HG02885 (cell line): ENCODE results near the gene PSMD9.
A peak's percentile ranks its signal among the peaks of the same experiment; 100 is the strongest.
"Not testable (repeated sequence)": the region's sequence is repeated elsewhere in the genome, so short reads cannot be mapped to it uniquely, and the experiment has no call there.

Experiments used
- ATAC-seq: cut with Tn5 transposase; IDR thresholded peaks from one replicate; pipeline ENCODE4 v1.9.1; 2021; ENCODE audit warnings: mild to moderate bottlenecking; ENCODE audit not compliant: unreplicated experiment, poor library complexity

PSMD9 gene

GRCh38 chr12:121917950-121918678 lies 29.5 kb downstream of the PSMD9 start, which contains the start of gene CFAP251:
CFAP251 (plus strand) TSS chr12:121918592; CDS start chr12:121921306, 2,714 bp downstream.
- ATAC-seq, result peak; percentile 95

- no peak for ATAC-seq
Measured at GRCh38 chr12:121918679-121919038, 30.1 kb downstream of the PSMD9 start.

GRCh38 chr12:121921066-121921465 lies 32.5 kb downstream of the PSMD9 start:
- ATAC-seq, result no peak

DNA sequence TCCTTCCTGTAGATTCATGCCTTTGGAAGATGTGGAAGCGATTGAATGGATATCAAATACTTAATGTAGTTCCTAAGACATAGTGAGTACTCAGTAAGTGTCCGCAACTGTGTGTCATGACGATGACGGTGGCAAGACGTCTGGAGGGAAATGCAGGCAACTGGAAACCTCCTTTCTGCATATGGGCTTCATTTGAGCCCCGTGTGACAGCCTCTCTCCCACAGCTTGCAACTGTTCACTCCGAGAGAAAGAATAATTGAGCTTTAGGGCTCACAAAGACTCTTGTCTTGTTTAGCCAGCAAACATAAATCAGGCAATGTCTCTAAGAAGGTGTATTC lies 36.7 kb downstream of the PSMD9 start:
- ATAC-seq, result no peak

DNA sequence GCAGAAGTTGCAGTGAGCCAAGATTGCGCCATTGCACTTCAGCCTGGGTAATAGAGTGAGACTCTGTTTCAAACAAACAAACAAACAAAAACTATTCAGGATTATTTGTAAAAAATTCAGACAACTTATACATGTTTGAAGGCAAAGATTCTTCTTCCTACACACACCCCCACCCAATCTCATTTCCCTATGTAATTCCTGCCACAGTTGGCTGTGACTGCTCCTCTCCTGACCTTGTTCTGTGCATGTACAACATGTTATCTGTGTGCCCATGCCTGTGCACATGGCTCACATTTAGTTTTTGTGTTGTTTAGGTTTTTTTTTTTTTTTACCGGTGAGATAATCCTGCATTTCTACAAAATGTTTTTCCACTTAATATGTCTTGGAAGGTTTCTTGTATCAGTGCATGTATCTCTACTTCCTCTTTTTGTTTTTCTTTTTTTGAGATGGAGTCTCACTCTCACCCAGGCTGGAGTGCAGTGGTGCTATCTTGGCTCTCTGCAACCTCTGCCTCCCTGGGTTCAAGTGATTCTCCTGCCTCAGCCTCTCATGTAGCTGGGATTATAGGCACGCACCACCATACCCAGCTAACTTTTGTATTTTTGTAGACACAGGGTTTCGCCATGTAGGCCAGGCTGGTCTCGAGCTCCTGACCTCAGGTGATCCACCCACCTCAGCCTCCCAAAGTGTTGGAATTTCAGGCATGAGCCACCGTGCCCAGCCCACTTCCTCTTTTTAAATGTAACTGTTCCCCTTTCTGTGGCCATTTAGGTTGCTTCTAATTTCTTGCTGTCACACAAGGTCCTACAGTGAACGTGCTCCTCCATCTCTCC lies 38.5 kb downstream of the PSMD9 start:
- ATAC-seq, result no peak

- ATAC-seq, result no peak
Measured at GRCh38 chr12:121927813-121928212, 39.2 kb downstream of the PSMD9 start.

GRCh38 chr12:121929545-121929944 lies 41.0 kb downstream of the PSMD9 start:
- ATAC-seq, result not testable (repeated sequence)

GRCh38 chr12:121930862-121931261 lies 42.3 kb downstream of the PSMD9 start:
- no peak for ATAC-seq

DNA sequence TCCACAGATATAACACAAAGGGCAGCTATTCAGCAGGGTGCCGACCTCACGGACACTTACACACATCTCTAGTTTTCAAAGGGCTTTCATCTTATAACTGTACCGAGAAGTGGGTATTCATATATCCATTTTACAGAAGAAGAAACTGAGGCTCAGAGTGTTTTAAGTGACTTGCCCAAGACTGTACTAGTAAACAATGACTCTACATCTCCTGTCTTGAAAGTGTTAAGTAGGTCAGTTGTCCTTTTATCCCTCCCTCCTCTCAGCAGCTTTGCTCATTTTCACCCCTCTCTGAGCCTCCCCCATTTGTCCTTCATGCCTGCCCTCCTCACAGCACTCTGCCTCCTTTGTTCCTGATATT lies 43.6 kb downstream of the PSMD9 start:
- ATAC-seq, result no peak

- ATAC-seq, result no peak
Measured at GRCh38 chr12:121932914-121933521, 44.4 kb downstream of the PSMD9 start.

DNA sequence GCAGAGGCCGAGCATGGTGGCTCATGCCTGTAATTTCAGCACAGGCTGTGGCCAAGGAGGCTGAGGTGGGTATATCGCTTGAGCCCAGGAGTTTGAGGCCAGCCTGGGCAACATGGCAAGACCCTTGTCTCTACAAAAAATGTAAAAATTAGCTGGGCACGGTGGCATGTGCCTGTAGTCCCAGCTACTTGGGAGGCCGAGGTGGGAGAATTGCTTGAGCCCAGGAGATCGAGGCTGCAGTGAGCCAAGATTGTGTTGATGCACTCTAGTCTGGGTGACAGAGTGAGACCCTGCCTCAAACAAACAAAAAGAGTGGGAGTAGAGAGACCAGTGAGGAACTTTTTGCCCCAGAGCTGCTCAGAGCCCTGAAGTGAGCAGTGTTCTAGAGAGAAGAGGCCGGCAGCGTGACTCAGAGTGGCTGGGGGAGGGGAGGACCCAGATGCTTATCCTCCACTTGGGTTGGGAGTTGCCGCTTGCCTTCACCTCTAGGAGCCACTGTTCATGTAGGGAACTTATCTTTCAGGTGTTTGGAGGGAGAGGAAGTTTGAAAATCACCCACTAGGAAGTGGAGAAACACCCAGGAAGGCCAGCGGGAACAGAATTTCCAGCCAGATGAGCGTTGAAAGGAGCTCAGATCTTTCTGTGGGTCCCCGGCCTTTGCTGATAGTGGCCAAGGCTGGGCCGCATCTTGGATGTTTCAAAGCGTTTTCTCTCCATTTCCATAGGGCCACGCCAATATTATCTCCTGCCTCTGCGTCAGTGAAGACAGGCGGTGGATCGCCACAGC lies 45.1 kb downstream of the PSMD9 start:
- no peak for ATAC-seq

DNA sequence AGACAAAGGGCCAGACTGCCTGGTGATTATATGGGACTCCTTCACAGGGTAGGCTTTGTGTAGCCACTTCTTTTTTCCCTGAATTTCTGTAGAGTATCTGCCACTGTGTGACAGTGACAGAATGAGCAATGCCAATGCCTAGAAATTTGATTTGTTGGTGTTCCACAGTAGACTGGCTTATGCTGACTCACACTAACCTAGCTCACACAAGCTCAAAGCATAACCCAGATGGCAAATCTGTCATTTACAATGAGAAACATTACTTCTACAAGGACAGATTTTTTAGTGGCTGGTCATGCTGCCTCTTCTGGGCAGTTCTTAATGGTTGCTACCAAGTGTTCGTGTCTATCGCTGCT lies 45.7 kb downstream of the PSMD9 start:
- no peak for ATAC-seq

DNA sequence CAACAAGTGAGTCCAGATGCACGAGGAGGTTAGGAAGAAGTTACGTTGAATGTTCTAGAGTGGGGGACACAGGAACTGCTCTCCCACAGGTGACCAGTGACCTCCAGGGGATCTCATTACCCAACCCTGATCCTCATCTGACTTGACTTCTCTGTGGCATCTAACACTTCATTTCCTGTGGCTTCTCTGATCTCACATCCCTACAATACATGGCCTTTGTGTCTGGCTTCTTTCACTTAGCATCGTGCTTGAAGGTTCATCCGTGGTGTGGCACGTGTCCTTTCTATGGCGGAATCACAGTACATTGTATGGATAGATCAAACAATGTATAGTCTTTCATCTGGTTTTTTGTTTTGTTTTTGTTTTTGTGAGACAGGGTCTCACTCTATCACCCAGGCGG lies 49.1 kb downstream of the PSMD9 start:
- no peak for ATAC-seq

GRCh38 chr12:121939186-121939585 lies 50.6 kb downstream of the PSMD9 start:
- ATAC-seq, result no peak

GRCh38 chr12:121939992-121940766 lies 51.6 kb downstream of the PSMD9 start:
- no peak for ATAC-seq

DNA sequence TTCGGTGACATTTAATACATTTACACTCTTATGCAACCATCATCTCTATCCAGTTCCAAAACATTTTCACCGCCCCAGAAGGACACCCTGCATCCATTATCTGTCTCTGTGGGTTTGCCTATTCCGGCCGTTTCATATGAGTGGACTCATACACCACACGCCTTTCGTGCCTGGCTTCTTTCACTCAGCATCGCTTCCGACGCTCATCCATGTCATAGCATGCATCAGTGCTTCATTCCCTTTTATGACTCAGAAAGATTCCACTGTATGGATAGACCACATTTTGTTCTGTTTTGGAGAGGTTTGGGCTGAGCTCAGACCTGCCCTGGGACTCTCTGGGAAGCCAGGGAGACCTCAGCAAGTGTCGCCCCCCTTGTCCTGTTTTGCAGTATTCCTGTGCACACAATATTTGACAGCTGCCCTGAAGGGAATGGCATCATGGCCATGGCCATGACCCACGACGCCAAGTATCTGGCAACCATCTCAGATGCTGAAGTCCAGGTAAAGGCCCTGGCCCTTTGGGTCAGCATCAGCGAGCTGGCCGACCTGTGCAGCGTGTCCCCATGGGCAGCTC lies 53.6 kb downstream of the PSMD9 start:
- ATAC-seq, result no peak

GRCh38 chr12:121943926-121944325 lies 55.3 kb downstream of the PSMD9 start:
- no peak for ATAC-seq

GRCh38 chr12:121946313-121947025 lies 57.9 kb downstream of the PSMD9 start:
- ATAC-seq, result no peak

DNA sequence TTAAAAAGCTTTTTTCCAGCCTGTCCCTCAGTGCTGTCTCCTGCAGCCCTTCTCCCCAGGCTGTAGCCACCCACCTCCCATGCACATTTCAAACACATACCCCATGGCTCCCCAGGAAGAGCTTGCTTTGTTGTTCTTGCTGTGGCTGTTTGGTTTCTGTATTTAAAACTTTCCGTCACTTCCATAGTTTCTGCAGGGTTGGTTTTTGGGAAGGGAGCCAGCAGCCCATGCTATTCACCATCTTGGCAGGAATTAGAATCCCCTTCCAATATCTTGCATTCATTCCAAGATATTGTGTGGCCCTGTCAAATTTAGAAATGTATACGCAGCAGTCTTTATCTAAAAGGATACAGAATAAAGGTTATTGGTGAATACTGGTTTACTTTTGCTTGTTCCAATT lies 59.4 kb downstream of the PSMD9 start:
- no peak for ATAC-seq
